Ishikawa (cell line): ENCODE results near the gene RNASEH1.

Experiments used
- FOXM1 ChIP-seq: IDR thresholded peaks from 2 replicates; pipeline ENCODE4 v1.6.1; 2012; ENCODE audit warnings: low read depth, borderline replicate concordance
- MAX ChIP-seq: IDR thresholded peaks from 2 replicates; pipeline ENCODE4 v1.6.1; 2012
- RAD21 ChIP-seq: IDR thresholded peaks from 2 replicates; pipeline ENCODE4 v1.6.1; 2012; ENCODE audit warnings: low read depth
- TEAD4 ChIP-seq: IDR thresholded peaks from 2 replicates; pipeline ENCODE4 v1.6.1; 2012
- YY1 ChIP-seq: IDR thresholded peaks from 2 replicates; pipeline ENCODE4 v1.6.1; 2012; ENCODE audit warnings: low read depth

DNA sequence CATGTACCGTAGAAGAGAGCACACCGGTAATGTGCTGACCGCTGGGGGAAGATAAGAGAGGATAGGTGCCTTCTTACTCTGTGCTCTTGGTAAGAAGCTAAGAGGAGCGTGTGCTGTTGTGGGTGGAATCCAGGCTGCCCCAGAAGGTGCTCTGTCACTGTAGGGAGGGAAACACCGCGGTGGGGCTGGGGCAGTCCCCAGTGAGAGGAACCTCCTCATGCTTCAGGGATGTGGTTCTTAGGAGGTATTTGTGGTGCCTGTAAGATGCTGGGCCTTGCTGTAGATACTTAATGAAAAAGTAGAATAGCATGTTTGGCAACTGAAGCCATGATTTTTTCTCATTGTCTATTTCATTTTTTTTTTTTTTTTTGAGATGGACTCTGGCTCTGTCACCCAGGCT, 37.9 kb upstream of the RNASEH1 start:
- TF ChIP-seq TEAD4 (no peak), RAD21 (no peak), FOXM1 (no peak), YY1 (no peak), MAX (no peak)
